PFSK-1 (cell line): ENCODE data around the gene CEACAM1.

Experiments
- FOXP2 ChIP-seq: optimal IDR thresholded peaks from 2 replicates; pipeline ENCODE3; 2011; ENCODE audit warnings: borderline replicate concordance, control low read depth, inconsistent platforms; ENCODE audit not compliant: insufficient read depth; ENCODE audit errors: extremely low read length, extremely low read depth
- POLR2AphosphoS5 ChIP-seq: IDR thresholded peaks from 2 replicates; pipeline ENCODE4 v1.6.1; 2012; ENCODE audit warnings: low read depth, mild to moderate bottlenecking, control low read depth, low read length, moderate library complexity
- SIN3A ChIP-seq: IDR thresholded peaks from 2 replicates; pipeline ENCODE4 v1.6.1; 2012; ENCODE audit warnings: mild to moderate bottlenecking, low read length, moderate library complexity, borderline replicate concordance; ENCODE audit not compliant: insufficient read depth
- TAF1 ChIP-seq: IDR thresholded peaks from 2 replicates; pipeline ENCODE4 v1.6.1; 2012; ENCODE audit warnings: low read length, control low read depth, borderline replicate concordance; ENCODE audit not compliant: insufficient read depth
- TF ChIP-seq, protein P1 (sequence below), 2 experiments: IDR thresholded peaks; 2 replicates each; pipeline versions ENCODE4 v1.6.1 to v1.8.0; 2011 to 2012; ENCODE audit warnings: low read depth in 2 of 2, low read length in 2 of 2, control low read depth in 1 of 2, inconsistent platforms in 1 of 2, mild to moderate bottlenecking in 1 of 2, moderate library complexity in 1 of 2; ENCODE audit not compliant: insufficient read depth in 1 of 2

CEACAM1 gene

DNA sequence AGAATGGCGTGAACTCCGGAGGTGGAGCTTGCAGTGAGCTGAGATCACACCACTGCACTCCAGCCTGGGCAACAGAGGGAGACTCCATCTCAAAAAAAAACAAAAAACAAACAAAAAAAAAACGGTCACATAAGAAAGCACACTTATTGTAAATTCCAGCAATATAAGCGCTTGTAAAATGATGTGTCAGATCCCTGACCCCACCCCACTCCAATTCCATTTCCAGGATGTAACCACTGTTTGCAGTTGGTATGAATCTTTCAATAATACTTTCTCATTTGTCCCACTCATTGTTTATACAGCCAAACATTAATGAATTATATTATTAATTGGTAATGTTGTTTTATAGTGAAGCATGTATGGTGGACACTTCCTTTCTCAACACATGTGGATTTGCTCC is 15.9 kb upstream of the CEACAM1 start:
- TF ChIP-seq FOXP2 (no peak), POLR2AphosphoS5 (no peak), TAF1 (no peak), SIN3A (no peak)
- TF ChIP-seq, protein P1, sequence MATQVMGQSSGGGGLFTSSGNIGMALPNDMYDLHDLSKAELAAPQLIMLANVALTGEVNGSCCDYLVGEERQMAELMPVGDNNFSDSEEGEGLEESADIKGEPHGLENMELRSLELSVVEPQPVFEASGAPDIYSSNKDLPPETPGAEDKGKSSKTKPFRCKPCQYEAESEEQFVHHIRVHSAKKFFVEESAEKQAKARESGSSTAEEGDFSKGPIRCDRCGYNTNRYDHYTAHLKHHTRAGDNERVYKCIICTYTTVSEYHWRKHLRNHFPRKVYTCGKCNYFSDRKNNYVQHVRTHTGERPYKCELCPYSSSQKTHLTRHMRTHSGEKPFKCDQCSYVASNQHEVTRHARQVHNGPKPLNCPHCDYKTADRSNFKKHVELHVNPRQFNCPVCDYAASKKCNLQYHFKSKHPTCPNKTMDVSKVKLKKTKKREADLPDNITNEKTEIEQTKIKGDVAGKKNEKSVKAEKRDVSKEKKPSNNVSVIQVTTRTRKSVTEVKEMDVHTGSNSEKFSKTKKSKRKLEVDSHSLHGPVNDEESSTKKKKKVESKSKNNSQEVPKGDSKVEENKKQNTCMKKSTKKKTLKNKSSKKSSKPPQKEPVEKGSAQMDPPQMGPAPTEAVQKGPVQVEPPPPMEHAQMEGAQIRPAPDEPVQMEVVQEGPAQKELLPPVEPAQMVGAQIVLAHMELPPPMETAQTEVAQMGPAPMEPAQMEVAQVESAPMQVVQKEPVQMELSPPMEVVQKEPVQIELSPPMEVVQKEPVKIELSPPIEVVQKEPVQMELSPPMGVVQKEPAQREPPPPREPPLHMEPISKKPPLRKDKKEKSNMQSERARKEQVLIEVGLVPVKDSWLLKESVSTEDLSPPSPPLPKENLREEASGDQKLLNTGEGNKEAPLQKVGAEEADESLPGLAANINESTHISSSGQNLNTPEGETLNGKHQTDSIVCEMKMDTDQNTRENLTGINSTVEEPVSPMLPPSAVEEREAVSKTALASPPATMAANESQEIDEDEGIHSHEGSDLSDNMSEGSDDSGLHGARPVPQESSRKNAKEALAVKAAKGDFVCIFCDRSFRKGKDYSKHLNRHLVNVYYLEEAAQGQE (IDR thresholded peaks at IDR 0.05; ENCODE audit: insufficient read depth in 1 of 2, low read depth in 2 of 2, low read length in 2 of 2): no peak

- TF ChIP-seq POLR2AphosphoS5: no peak
- TF ChIP-seq TAF1: no peak
- TF ChIP-seq FOXP2: no peak
- TF ChIP-seq, protein P1 (IDR thresholded peaks at IDR 0.05; ENCODE audit: insufficient read depth in 1 of 2, low read depth in 2 of 2, low read length in 2 of 2): no peak
- no peak for TF ChIP-seq SIN3A
These were observed 14.5 kb upstream of the CEACAM1 start for GRCh38 chr19:42542791-42543190.

DNA sequence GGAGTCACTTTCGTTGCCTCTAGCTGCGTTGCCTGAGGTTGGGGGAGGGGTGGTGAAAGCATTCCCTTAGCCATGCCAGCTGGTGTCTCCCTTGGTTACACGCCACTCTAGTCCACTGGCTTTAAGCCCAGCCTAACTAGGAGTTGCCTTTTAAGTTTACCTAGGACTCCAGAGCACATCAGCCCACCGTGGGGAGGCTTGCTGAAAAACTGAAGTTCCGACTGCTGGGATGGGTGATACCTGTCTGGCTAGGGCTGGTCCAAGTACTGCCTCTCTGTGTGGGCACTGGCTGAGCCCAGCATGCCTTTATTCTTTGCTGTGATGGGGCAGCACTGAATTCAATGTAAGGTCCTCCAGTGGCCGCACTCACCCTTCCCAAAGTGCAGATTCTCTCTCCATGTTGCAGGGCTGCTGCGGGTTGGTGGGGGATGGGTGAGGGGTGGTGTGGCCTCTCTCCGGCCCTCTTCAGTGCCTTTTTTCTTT is 11.8 kb upstream of the CEACAM1 start:
- no peak for TF ChIP-seq FOXP2
- TF ChIP-seq, protein P1 (IDR thresholded peaks at IDR 0.05; ENCODE audit: insufficient read depth in 1 of 2, low read depth in 2 of 2, low read length in 2 of 2): no peak

- no peak for TF ChIP-seq FOXP2
These were observed 10.8 kb upstream of the CEACAM1 start for GRCh38 chr19:42538841-42539709.

DNA sequence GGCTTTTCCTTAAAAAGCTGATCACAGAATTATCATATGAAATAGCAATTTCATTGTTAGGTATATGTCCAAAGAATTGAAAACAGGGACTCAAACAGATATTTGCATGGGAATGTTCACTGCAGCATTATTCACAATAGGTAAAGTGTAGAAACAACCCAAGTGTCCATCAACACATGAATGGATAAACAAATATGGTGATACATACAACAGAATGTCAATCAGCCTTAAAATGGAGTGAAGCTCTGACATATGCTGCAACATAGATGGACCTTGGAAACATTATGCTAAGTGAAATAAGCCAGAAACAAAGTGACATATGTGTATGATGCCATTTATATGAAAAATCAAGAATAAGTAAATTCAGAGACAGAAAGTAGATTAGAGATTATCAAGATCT is 6.1 kb upstream of the CEACAM1 start:
- TF ChIP-seq SIN3A (no peak), TAF1 (no peak)

GRCh38 chr19:42532891-42533290 is 4.6 kb upstream of the CEACAM1 start:
- TF ChIP-seq POLR2AphosphoS5: no peak
- TF ChIP-seq, protein P1 (IDR thresholded peaks at IDR 0.05; ENCODE audit: insufficient read depth in 1 of 2, low read depth in 2 of 2, low read length in 2 of 2): no peak
- no peak for TF ChIP-seq SIN3A
- no peak for TF ChIP-seq FOXP2
